MG63 (cell line): Measurements from ENCODE around the gene BRAF. TPM values are rescaled to one million over a fixed set of nuclear protein-coding genes. Genes with fewer than 3 reads are reported as not detected.
"Not testable (repeated sequence)": the region's sequence is repeated elsewhere in the genome, so short reads cannot be mapped to it uniquely, and the experiment has no call there.

Experiments used
- DNase-seq: peaks from one replicate; pipeline ENCODE4 v3.0.0-alpha.2; 2020
- H3K27me3 ChIP-seq: fragments of 250-450 bp; sonication (Bioruptor Pico); 2 replicates; pipeline ENCODE4 v1.5.1; 2020; ENCODE audit warnings: mild to moderate bottlenecking, moderate library complexity
- H3K36me3 ChIP-seq: fragments of 250-450 bp; sonication (Bioruptor Pico); 2 replicates; pipeline ENCODE4 v1.5.1; 2020; ENCODE audit warnings: mild to moderate bottlenecking, moderate library complexity
- H3K4me3 ChIP-seq: fragments of 250-450 bp; sonication (Bioruptor Pico); 2 replicates; pipeline ENCODE4 v1.5.1; 2020; ENCODE audit warnings: mild to moderate bottlenecking, moderate library complexity
- H3K9me3 ChIP-seq: fragments of 250-450 bp; sonication (Bioruptor Pico); 2 replicates; pipeline ENCODE4 v1.5.1; 2020; ENCODE audit warnings: mild to moderate bottlenecking, moderate library complexity
- total RNA-seq: library from RNA; depleted of rRNA; stranded (reverse); fragments of >200 nt; shearing (Covaris generic); gene quantifications from 2 replicates; pipeline ENCODE4 v1.2.3, GENCODE V29; 2014; ENCODE audit warnings: low replicate concordance

BRAF gene
- total RNA-seq, 1 experiment from 2014 or later: 4.2 TPM

- H3K4me3 ChIP-seq: no peak overlapping the region
- H3K36me3 ChIP-seq: no peaks in the 10 kb centered on the region
- H3K27me3 ChIP-seq: no peaks in the 10 kb centered on the region
- DNase-seq: no peak
- H3K9me3 ChIP-seq: no peaks in the 10 kb centered on the region
Measured at GRCh38 chr7:140689199-140690152, 235.3 kb downstream of the BRAF start.

DNA sequence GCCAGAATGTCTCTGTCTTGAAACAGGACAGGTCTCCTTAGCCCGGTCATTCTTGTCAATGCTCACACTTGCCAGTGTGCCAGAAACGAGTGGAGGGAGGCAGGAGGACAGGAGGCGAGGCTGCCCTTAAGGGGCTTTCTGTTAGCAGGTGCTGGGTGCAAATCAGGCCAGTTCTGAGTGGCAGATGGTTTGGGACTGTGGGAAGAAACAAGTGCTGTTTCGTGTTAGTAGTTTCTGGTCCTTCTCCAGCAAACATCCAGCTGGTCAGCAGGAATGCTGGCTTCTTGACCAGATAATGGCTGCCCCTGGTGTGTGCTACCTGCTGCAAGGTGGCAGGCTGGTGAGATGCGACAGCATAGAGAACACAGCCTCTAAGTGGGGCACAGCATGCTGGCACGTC is 236.4 kb downstream of the BRAF start:
- no peaks in the 10 kb centered on the region for H3K27me3 ChIP-seq
- H3K9me3 ChIP-seq: no peaks in the 10 kb centered on the region
- no peak overlapping the region for H3K4me3 ChIP-seq
- no peaks in the 10 kb centered on the region for H3K36me3 ChIP-seq
- no peak for DNase-seq

GRCh38 chr7:140686921-140687320 is 237.8 kb downstream of the BRAF start:
- no peak overlapping the region for H3K4me3 ChIP-seq
- no peak for DNase-seq
- no peaks in the 10 kb centered on the region for H3K9me3 ChIP-seq
- no peaks in the 10 kb centered on the region for H3K36me3 ChIP-seq
- H3K27me3 ChIP-seq: no peaks in the 10 kb centered on the region

DNA sequence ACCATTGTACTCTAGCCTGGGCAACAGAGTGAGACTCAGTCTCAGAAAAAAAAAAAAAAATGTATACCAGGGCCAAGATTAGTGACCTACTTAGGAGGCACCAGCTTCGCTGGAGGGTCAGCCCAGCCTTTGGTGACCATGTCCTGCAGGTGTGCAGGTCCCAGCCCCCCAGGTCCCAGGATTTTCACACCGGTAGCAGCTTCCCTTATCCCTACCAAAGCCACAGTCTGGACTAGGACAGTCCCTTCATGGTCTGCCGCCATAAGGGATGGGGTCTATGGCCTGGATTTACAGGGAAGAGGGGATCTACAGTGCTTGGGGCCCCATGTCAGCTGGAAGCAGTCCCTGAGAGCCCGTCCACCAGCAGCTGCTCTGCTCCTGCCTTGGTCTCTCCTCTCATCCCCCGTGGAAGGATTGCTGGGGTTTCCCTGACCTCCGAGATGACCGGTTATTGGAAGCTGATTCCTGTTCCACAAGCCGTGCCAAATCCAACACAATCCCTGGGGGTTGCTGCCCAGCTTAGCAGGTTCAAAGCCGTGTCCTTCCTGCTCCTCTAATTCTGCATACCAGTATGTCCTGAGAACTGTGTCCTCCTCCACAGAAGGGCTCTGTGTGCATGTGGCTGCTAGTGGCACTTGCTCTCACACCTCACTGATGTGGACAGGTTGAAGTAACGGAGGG is 239.2 kb downstream of the BRAF start:
- no peak overlapping the region for H3K4me3 ChIP-seq
- H3K36me3 ChIP-seq: no peaks in the 10 kb centered on the region
- no peak for DNase-seq
- no peaks in the 10 kb centered on the region for H3K27me3 ChIP-seq
- H3K9me3 ChIP-seq: no peaks in the 10 kb centered on the region

- no peaks in the 10 kb centered on the region for H3K27me3 ChIP-seq
- no peaks in the 10 kb centered on the region for H3K36me3 ChIP-seq
- no peaks in the 10 kb centered on the region for H3K9me3 ChIP-seq
- H3K4me3 ChIP-seq: no peak overlapping the region
- DNase-seq: no peak
Measured at GRCh38 chr7:140684066-140684950, 240.4 kb downstream of the BRAF start.

DNA sequence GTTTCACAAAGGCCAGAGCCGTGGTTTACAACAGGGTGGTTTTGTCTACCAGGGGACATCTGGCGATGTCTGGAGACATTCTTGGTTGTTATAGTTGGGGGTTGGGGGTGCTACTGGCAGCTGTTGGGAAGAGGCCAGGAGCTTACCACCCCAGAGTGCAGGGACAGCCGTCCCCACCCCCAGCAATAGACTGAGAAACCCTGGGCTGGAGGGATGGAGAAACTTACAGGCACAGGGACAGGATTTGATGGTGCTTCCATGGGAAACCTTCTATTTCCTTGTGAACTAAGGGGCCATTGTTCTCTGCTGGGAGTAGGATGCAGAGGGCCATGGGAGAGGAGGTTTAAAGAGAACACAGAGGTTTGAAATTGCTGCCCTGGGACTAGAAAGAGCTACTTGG is 241.1 kb downstream of the BRAF start:
- DNase-seq: no peak

DNA sequence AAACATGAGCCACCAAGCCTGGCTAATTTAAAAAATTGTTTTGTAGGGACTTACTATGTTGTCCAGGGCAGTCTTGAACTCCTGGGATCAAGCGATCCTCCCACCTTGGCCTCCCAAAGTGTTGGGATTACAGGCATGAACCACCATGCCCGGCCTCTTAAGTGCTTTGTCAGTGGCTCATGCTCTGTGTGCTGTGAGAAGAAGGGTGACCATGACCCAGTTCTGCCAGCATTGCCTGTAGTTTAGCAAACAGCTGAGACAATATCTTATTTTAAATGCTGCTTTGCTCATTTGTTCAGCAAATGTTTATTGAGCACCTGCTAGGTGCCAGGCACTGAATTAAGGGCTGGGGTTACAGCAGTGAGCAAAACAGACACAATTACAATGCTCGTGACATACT is 243.0 kb downstream of the BRAF start:
- DNase-seq: no peak
- H3K27me3 ChIP-seq: no peaks in the 10 kb centered on the region
- H3K4me3 ChIP-seq: no peak overlapping the region
- H3K36me3 ChIP-seq: no peaks in the 10 kb centered on the region
- H3K9me3 ChIP-seq: no peaks in the 10 kb centered on the region

More for the DNA sequence above, 241.1 kb downstream of the BRAF start:
- Histone ChIP-seq H3K36me3 (no peaks in the 10 kb centered on the region), H3K9me3 (no peaks in the 10 kb centered on the region), H3K4me3 (no peak overlapping the region), H3K27me3 (no peaks in the 10 kb centered on the region)

DNA sequence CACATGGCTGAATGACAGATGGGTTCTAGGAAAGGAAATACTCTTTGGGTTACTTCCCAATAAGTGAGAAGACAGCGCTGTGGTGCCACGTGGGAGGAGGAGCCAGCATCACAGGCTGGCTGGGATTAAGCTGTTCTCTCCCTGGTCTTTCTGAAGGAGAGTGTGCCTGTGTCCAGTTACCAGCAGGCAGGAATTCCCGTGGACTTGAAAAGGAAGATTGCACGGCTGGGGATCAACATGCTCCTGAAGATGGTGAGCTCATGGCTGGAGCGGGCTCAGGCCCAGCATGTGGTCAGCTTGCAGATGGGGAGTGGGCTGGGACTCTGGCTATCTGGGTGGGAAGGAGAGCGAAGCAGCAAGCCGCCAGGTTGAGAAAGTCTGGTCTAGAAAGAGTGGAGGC is 243.8 kb downstream of the BRAF start:
- Histone ChIP-seq H3K27me3 (no peaks in the 10 kb centered on the region), H3K36me3 (no peaks in the 10 kb centered on the region; the same call in 1 of the 2 replicates), H3K4me3 (no peak overlapping the region), H3K9me3 (no peaks in the 10 kb centered on the region)
- DNase-seq: no peak

- no peak for DNase-seq
- Histone ChIP-seq H3K9me3 (no peaks in the 10 kb centered on the region), H3K4me3 (no peak overlapping the region), H3K36me3 (no peaks in the 10 kb centered on the region; the same call in 1 of the 2 replicates), H3K27me3 (no peaks in the 10 kb centered on the region)
Measured at GRCh38 chr7:140679186-140679585, 245.5 kb downstream of the BRAF start.

DNA sequence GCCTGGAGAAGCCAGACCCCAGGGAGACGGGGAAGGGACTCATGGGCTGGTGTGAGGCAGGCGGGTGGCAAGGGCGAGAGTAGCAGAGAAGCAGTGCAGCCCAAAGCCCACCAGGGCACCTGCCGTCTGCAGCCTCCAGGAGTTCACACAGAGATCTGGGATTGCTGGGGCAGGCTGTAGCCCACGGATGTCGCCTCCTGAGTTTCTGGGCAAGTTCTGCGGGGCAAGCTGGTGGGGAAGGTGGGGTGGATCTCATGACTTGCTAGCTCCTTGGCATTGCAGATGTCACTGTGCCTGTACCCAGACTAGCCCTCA is 246.0 kb downstream of the BRAF start:
- no peak overlapping the region for H3K4me3 ChIP-seq
- no peaks in the 10 kb centered on the region for H3K9me3 ChIP-seq
- H3K36me3 ChIP-seq: no peaks in the 10 kb centered on the region; the same call in 1 of the 2 replicates
- H3K27me3 ChIP-seq: no peaks in the 10 kb centered on the region
- no peak for DNase-seq

DNA sequence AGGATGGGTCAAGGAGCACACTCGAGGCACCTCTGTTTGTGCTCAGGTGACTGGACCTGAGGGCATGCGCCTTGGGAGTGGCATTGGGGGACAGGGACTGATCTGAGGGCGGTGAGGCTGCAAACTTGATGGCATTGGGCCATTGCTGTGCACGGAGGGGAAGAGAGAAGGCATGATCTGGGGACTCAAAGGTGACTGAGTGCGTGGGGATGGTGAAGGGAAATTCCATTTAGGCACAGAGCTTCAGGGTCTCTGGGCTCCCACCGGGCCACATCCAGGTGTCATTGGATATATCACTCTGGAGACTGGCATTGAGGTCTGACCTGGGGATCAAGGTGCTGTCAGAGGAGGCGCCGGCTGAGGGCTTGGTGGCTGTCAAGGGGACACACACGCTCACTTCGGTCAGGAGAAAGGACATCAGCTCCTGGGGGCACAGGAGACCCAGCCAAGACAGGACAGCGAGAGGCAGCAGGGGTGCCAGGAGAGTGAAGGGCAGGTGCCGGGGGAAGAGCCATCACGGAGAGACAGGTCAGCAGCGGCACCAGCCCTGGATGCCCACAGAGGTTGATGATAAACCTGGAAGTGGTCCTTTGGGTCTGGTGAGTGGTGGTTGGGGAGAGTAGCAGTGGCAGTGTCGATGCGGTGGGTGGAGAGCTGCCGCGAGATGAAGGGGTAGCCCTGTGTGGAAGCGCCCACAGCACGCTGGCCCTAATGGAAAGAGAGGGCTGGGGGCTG is 246.5 kb downstream of the BRAF start:
- no peaks in the 10 kb centered on the region for H3K27me3 ChIP-seq
- no peaks in the 10 kb centered on the region for H3K9me3 ChIP-seq
- DNase-seq: no peak
- no peak overlapping the region for H3K4me3 ChIP-seq
- H3K36me3 ChIP-seq: no peaks in the 10 kb centered on the region; the same call in 1 of the 2 replicates

- Histone ChIP-seq H3K4me3 (no peak overlapping the region), H3K9me3 (no peaks in the 10 kb centered on the region), H3K36me3 (no peaks in the 10 kb centered on the region; the same call in 1 of the 2 replicates), H3K27me3 (no peaks in the 10 kb centered on the region)
- DNase-seq: no peak
Measured at GRCh38 chr7:140677496-140677895, 247.2 kb downstream of the BRAF start.

GRCh38 chr7:140676956-140677355 is 247.8 kb downstream of the BRAF start:
- not testable (repeated sequence) for H3K9me3 ChIP-seq, H3K4me3 ChIP-seq, H3K27me3 ChIP-seq, DNase-seq, H3K36me3 ChIP-seq

GRCh38 chr7:140676306-140676705 is 248.4 kb downstream of the BRAF start:
- no peak overlapping the region for H3K4me3 ChIP-seq
- no peaks in the 10 kb centered on the region for H3K27me3 ChIP-seq
- H3K36me3 ChIP-seq: no peaks in the 10 kb centered on the region; the same call in 1 of the 2 replicates
- H3K9me3 ChIP-seq: no peaks in the 10 kb centered on the region
- DNase-seq: no peak

GRCh38 chr7:140675726-140676125 is 249.0 kb downstream of the BRAF start:
- no peak overlapping the region for H3K4me3 ChIP-seq
- DNase-seq: no peak
- no peaks in the 10 kb centered on the region for H3K9me3 ChIP-seq
- no peaks in the 10 kb centered on the region; the same call in 1 of the 2 replicates for H3K36me3 ChIP-seq
- H3K27me3 ChIP-seq: no peaks in the 10 kb centered on the region
